GM20000 (cell line): ENCODE results near the gene SLC4A2.

Experiments
- DNase-seq: peaks from one replicate; pipeline ENCODE4 v3.0.0; 2012; ENCODE audit warnings: low spot score
- TF ChIP-seq, protein P1 (sequence below): IDR thresholded peaks from 2 replicates; pipeline ENCODE4 v1.5.1; 2012; ENCODE audit warnings: mild to moderate bottlenecking, control low read depth; ENCODE audit errors: extremely low read depth, missing control alignments

Gene SLC4A2

DNA sequence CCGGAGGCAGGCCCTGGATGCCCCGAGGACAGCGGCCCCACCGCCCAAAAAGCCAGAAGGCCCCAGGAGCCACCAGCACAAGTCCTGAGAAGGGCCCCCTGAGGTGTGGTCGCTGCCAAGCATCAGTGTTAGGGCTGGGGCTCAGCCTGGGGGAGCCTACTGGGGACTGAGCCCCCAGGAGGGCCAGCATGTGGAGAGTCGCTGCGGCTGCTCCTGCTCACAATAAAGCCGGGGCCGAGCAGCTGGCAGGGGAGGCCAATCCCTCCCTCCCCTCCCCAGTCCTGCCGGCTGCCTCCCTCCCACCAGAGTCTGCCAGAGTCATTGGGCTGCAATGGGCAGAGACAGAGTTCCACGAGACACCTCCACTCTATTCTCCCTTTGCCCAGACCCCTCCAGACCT is 14.1 kb upstream of the SLC4A2 start:
- DNase-seq: no peak
- TF ChIP-seq, protein P1, sequence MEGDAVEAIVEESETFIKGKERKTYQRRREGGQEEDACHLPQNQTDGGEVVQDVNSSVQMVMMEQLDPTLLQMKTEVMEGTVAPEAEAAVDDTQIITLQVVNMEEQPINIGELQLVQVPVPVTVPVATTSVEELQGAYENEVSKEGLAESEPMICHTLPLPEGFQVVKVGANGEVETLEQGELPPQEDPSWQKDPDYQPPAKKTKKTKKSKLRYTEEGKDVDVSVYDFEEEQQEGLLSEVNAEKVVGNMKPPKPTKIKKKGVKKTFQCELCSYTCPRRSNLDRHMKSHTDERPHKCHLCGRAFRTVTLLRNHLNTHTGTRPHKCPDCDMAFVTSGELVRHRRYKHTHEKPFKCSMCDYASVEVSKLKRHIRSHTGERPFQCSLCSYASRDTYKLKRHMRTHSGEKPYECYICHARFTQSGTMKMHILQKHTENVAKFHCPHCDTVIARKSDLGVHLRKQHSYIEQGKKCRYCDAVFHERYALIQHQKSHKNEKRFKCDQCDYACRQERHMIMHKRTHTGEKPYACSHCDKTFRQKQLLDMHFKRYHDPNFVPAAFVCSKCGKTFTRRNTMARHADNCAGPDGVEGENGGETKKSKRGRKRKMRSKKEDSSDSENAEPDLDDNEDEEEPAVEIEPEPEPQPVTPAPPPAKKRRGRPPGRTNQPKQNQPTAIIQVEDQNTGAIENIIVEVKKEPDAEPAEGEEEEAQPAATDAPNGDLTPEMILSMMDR: no peak

DNA sequence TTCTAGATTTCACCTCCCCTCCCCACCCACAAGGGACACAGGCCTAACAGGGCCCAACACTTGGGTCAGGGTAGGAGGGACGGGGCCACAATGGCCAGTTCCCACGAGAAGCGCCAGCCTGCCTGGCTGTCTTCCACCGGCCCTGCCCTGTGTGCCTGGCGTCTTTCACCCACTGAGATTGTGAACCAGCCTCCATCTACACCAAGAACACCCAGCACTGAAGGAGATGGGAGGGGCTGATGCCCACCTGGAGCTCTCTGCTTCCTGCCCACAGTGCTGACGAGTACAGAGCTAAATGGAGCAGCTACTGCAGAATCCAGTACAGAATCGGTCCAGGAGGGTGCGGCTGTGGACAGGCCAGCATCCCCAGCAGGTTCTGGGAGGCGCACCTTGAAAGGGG is 13.4 kb upstream of the SLC4A2 start:
- TF ChIP-seq, protein P1: no peak
- DNase-seq: no peak

DNA sequence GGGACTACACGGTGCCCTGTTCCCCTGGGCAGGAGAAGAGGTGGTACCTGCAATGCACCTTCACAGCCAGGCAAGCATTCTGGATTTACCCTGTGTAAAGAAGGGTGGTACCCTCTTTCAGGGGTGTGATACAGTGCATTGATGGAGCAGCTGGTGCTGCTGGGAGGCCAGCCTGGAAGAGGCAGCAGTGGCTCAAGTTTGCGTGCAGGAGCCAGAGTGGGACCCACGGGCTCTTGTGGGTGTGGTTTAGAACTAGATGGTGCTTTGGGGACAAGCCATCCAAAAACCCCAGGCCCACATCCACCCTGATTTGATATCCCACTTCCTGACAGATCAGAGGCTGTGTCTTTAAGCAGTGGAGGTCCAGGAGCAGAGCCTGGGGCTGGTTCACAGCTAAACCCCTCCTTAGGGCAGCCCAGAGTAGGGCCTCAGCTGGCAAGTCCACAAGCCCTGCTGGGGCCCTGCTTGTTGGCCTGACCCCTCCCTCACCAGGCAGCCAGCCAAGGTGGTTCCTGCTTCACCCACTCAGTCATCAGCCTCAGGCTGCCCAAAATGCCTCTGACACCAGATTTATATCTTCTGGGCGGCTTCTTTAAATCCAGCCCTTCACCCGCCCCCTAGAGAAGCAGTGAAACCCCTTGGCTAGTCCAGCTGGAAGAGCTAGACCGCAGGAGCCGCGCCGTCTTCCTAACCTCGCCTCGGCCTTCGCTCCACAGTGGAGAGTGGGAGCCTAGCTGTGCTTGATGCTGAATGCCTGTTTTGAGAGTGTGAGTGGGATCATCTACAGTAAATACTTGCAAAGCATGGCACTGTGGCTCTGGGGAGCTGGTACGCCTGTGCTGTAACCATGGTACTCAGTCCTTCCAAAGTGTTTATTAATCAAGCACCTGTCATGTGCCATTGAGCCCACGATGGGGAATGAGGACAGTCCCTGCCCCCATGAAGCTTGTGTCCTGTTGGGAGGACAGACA is 12.5 kb upstream of the SLC4A2 start:
- TF ChIP-seq, protein P1: no peak
- DNase-seq: no peak

DNA sequence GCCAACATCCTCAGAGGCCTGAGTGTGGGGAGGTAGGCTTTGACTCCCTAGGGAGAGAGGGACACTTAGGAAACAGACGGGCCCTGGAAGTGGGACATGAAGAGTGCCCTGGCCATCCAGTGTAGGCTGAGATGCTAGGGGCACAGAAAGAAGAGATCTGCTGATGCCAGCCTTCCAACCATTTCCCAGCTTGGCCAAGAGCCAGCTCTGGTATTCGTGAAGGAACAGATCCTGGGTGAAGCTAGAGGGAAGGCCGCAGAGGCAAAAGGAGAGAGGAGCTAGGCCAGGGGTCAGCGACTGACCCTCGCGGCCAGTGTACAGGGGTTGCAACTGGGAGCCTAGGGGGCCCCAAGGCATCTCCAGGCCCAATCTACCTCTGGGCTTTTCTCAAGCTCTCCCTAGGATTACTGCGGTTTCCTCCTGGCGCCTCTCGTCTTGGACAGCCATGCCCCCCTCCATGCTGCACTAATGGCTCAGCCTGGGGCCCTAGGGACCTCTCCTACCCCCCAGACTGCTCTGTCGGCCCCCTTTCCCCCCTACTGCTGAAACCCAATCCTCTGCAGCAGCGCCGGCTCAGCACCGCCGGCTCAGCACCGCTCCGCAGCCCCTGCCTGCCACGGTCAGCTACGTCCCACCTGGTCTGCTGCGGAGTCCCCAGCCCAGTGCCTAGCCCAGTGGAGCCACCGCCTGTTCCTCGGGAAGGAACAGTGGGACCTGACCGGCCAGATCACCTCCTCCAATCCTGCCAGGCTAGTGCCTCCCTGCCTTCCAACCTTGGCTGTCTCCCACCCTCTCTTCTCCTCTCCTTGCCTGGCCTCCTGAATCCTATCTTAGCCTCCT is 11.2 kb upstream of the SLC4A2 start, which contains the start of gene ASIC3:
Gene ASIC3, plus strand, starts transcription at position 556 of the 840 bp plus-strand sequence. CDS start 355 bp downstream, outside the sequence.
- DNase-seq: no peak

DNA sequence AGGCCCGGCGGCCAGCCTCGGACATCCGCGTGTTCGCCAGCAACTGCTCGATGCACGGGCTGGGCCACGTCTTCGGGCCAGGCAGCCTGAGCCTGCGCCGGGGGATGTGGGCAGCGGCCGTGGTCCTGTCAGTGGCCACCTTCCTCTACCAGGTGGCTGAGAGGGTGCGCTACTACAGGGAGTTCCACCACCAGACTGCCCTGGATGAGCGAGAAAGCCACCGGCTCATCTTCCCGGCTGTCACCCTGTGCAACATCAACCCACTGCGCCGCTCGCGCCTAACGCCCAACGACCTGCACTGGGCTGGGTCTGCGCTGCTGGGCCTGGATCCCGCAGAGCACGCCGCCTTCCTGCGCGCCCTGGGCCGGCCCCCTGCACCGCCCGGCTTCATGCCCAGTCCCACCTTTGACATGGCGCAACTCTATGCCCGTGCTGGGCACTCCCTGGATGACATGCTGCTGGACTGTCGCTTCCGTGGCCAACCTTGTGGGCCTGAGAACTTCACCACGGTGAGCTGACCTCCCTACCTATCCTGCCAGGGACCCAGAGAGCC is 10.4 kb upstream of the SLC4A2 start:
- no peak for DNase-seq
- TF ChIP-seq, protein P1: no peak

More for the DNA sequence above, 11.2 kb upstream of the SLC4A2 start, which contains the start of gene ASIC3:
- TF ChIP-seq, protein P1: no peak

DNA sequence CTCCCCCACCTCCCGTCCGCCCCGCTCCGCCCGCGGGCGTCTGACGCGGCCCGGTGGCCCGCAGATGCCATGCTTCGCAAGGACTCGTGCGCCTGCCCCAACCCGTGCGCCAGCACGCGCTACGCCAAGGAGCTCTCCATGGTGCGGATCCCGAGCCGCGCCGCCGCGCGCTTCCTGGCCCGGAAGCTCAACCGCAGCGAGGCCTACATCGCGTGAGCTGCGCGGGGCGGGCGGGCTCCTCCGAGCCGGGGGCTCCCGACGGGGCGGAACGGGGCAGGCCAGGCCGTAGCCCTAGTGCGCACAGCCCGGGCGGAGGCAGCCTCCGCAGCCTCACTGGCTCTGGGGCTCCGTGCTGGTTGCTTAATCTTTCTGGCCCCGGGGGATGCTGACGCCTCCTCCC is 8.3 kb upstream of the SLC4A2 start:
- DNase-seq: no peak
- TF ChIP-seq, protein P1: no peak
